Activated CD4-positive, alpha-beta T cell treated with anti-CD3 and anti-CD28 coated beads, Interleukin-2, amount 10 ng/mL, durations not matched to agents 24 days and 14 days (primary cell): ENCODE measurements around the gene SLC46A1. TPM values are rescaled to one million over a fixed set of nuclear protein-coding genes. Genes with fewer than 3 reads are reported as not detected.

Experiments used
- DNase-seq: peaks from one replicate; pipeline ENCODE4 v3.0.0; 2022
- H3K27ac Mint-ChIP-seq: one replicate; pipeline ENCODE4 v1.8.0; 2022; ENCODE audit warnings: mild to moderate bottlenecking, mixed read lengths
- H3K27me3 Mint-ChIP-seq: one replicate; pipeline ENCODE4 v1.8.0; 2022; ENCODE audit warnings: mixed read lengths
- H3K36me3 Mint-ChIP-seq: one replicate; pipeline ENCODE4 v1.8.0; 2022; ENCODE audit warnings: low read depth, mild to moderate bottlenecking, mixed read lengths
- H3K4me1 Mint-ChIP-seq: one replicate; pipeline ENCODE4 v1.8.0; 2021; ENCODE audit warnings: mixed read lengths
- H3K4me3 Mint-ChIP-seq: one replicate; pipeline ENCODE4 v1.8.0; 2022; ENCODE audit warnings: mild to moderate bottlenecking, moderate library complexity, mixed read lengths
- H3K9me3 Mint-ChIP-seq: one replicate; pipeline ENCODE4 v1.8.0; 2021; ENCODE audit warnings: mixed read lengths
- intact Hi-C: fragments of 100-400 bp; cut with micrococcal nuclease; formaldehyde crosslinking; loops from one replicate; pipeline ENCODE4 v1.15.1; 2023
- total RNA-seq: library from RNA; stranded (reverse); gene quantifications from 2 replicates; pipeline ENCODE4 v1.2.3, GENCODE V29; 2022

Gene SLC46A1
- total RNA-seq, 1 donor from 2014 or later: 7.9 TPM

DNA sequence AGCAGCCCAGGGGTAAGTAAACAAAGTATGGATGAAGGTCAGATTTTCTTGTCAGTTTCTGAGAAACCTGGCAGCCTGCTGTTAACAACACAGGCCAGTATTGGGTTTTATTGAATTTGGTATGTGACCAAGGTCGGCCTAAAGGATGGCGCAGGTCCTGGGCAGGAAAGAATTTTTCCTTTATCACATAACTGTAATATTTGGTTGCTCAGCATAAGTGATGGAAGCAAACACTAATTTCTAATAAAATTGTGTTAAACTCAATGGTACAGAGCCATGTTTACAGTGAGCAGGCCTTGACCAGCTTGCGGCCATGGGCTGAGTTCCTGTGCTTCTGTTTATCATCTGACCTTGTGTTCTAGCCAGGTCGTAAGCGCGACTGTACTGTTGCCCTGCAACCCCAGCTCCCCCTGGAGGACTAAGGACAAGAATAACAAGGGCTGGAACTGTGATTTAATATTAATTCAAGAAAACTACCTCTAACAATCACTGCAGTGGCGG is 59.2 kb downstream of the SLC46A1 start:
- H3K36me3 Mint-ChIP-seq: peaks cover 66% of the 10 kb centered on the region
- no peaks in the 10 kb centered on the region for H3K27me3 Mint-ChIP-seq
- H3K9me3 Mint-ChIP-seq: no peaks in the 10 kb centered on the region
- DNase-seq: no peak
- H3K4me1 Mint-ChIP-seq: no peaks in the 10 kb centered on the region
- intact Hi-C loops: no loop called here
- H3K4me3 Mint-ChIP-seq: no peak overlapping the region
- no peak overlapping the region for H3K27ac Mint-ChIP-seq

GRCh38 chr17:28346199-28346580 is 59.8 kb downstream of the SLC46A1 start:
- no peak for DNase-seq
- H3K4me3 Mint-ChIP-seq: no peak overlapping the region
- H3K27ac Mint-ChIP-seq: no peak overlapping the region
- H3K27me3 Mint-ChIP-seq: no peaks in the 10 kb centered on the region
- H3K4me1 Mint-ChIP-seq: no peaks in the 10 kb centered on the region
- intact Hi-C loops: no loop called here
- peaks cover 62% of the 10 kb centered on the region for H3K36me3 Mint-ChIP-seq
- no peaks in the 10 kb centered on the region for H3K9me3 Mint-ChIP-seq

DNA sequence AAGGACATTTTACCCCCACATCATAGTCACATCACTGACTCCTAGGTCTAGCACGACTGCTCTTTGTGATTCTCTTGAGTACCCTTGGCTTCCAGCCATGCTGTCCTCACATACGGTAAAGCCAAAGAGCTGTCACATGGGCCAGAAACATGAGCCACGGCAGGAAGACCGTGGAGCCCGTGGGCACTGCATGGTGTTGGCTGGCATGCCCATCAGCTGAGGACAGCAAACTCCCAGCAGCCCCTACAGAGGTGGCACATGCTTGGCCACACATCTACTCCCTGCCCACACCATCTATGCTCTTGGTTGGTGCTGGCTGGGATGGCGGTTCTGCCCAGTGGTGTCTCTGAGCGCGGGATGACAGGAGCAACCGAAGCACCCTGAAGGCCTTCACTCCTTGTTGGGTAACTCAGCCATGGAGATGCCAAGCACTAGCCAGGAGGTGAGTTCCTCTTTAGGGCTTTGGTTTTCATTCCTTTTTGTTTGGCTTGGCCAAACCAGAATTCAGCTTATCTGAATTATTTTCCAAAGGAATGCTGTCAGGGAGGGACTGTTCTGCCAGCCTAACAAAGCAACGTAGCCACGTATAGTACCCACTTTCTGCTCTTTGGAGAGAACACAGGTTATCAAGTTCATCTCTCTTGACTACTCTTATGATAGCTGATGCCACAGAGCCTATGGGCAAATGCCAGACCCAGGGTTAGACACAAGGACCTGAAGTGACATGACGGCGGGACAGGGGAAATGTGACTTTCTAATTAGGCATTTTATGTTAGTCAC is 60.4 kb downstream of the SLC46A1 start:
- H3K9me3 Mint-ChIP-seq: no peaks in the 10 kb centered on the region
- H3K36me3 Mint-ChIP-seq: peaks cover 59% of the 10 kb centered on the region
- no peaks in the 10 kb centered on the region for H3K27me3 Mint-ChIP-seq
- no peak for DNase-seq
- H3K27ac Mint-ChIP-seq: no peak overlapping the region
- intact Hi-C loops: no loop called here
- H3K4me1 Mint-ChIP-seq: no peaks in the 10 kb centered on the region
- H3K4me3 Mint-ChIP-seq: no peak overlapping the region

Other genes with a start within 250 kb of the SLC46A1 start
- gene TMEM97, start 87.0 kb downstream of the SLC46A1 start, total RNA-seq: 64.6 and 69.0 TPM in 2 replicates
- 21.1 and 24.7 TPM in 2 replicates for gene IFT20, start 70.7 kb downstream of the SLC46A1 start, total RNA-seq
- 30.8 and 32.7 TPM in 2 replicates for gene TNFAIP1, start 70.5 kb downstream of the SLC46A1 start, total RNA-seq
- 112 and 115 TPM in 2 replicates for gene POLDIP2, start 48.7 kb downstream of the SLC46A1 start, total RNA-seq
- not detected in 2 replicates for gene SEBOX, start 41.0 kb downstream of the SLC46A1 start, total RNA-seq
- gene VTN, start 35.9 kb downstream of the SLC46A1 start, total RNA-seq: 0.23 and 0.24 TPM in 2 replicates
- gene SARM1, start 34.5 kb downstream of the SLC46A1 start, total RNA-seq: 36.4 and 37.7 TPM in 2 replicates
- not detected in 2 replicates for gene SLC13A2, start 67.4 kb upstream of the SLC46A1 start, total RNA-seq
- gene FOXN1, start 100.1 kb upstream of the SLC46A1 start, total RNA-seq: not detected in 2 replicates
- gene UNC119, start 146.4 kb upstream of the SLC46A1 start, total RNA-seq: 59.8 and 60.2 TPM in 2 replicates
- gene PIGS, start 165.3 kb upstream of the SLC46A1 start, total RNA-seq: 65.8 and 70.9 TPM in 2 replicates
- 70.2 and 72.9 TPM in 2 replicates for gene ALDOC, start 170.7 kb upstream of the SLC46A1 start, total RNA-seq
- 89.6 and 91.3 TPM in 2 replicates for gene SPAG5, start 192.8 kb upstream of the SLC46A1 start, total RNA-seq
- gene RSKR, start 208.0 kb upstream of the SLC46A1 start, total RNA-seq: 40.8 and 43.8 TPM in 2 replicates
- gene BLTP2, start 238.9 kb upstream of the SLC46A1 start, total RNA-seq: 220 and 225 TPM in 2 replicates